CD14-positive monocyte (primary cell): ENCODE measurements around the gene NT5C. TPM values are rescaled to one million over a fixed set of nuclear protein-coding genes. Genes with fewer than 3 reads are reported as not detected.
"Not testable (repeated sequence)": the region's sequence is repeated elsewhere in the genome, so short reads cannot be mapped to it uniquely, and the experiment has no call there.

Experiments
- DNase-seq, 3 donors: peaks; one replicate each; pipeline ENCODE4 v3.0.0-alpha.2; 2011 to 2022
- H2AFZ ChIP-seq: 2 replicates; pipeline ENCODE4 v1.6.0; 2012; ENCODE audit warnings: mild to moderate bottlenecking, low read depth, low read length, inconsistent platforms; ENCODE audit not compliant: insufficient read depth, poor library complexity, severe bottlenecking
- H3K27ac ChIP-seq, 2 donors: 1 replicate in 1 of 2; 2 replicates in 1 of 2; pipeline ENCODE4 v1.5.1; 2012 to 2013; ENCODE audit warnings: low read length in 2 of 2, control low read depth in 1 of 2, inconsistent platforms in 1 of 2, low read depth in 1 of 2, mild to moderate bottlenecking in 1 of 2
- H3K27me3 ChIP-seq, 2 donors: one replicate each; pipeline versions ENCODE4 v1.6.0 to v1.6.1; 2011 to 2013; ENCODE audit warnings: low read length in 2 of 2; ENCODE audit not compliant: control insufficient read depth in 2 of 2, insufficient read depth in 2 of 2
- H3K36me3 ChIP-seq, 2 donors: replicated peaks in 1 of 2; 1 replicate in 1 of 2; 2 replicates in 1 of 2; pipeline versions ENCODE4 v1.5.1 to v1.6.1; 2012 to 2013; ENCODE audit warnings: low read length in 2 of 2, control low read depth in 1 of 2, inconsistent platforms in 1 of 2, mild to moderate bottlenecking in 1 of 2; ENCODE audit not compliant: insufficient read depth in 2 of 2, control insufficient read depth in 1 of 2
- H3K4me1 ChIP-seq, 2 donors: 1 replicate in 1 of 2; 2 replicates in 1 of 2; pipeline versions ENCODE4 v1.5.1 to v1.6.1; 2012 to 2013; ENCODE audit warnings: low read length in 2 of 2, control low read depth in 1 of 2, inconsistent platforms in 1 of 2, mild to moderate bottlenecking in 1 of 2, moderate library complexity in 1 of 2; ENCODE audit not compliant: insufficient read depth in 2 of 2, control insufficient read depth in 1 of 2
- H3K4me2 ChIP-seq: replicated peaks from 2 replicates; pipeline ENCODE3; 2012; ENCODE audit warnings: low read length, moderate library complexity, mild to moderate bottlenecking; ENCODE audit not compliant: poor library complexity, severe bottlenecking; ENCODE audit errors: extremely low read depth
- H3K4me3 ChIP-seq, 3 experiments: fragments of 200-600 bp in 1 of 3; sonication (generic) in 1 of 3; replicated peaks in 1 of 3; 1 replicate in 2 of 3; 2 replicates in 1 of 3; pipeline ENCODE4 v1.5.1; 2011 to 2013; ENCODE audit warnings: low read length in 3 of 3, mild to moderate bottlenecking in 3 of 3, control low read depth in 2 of 3, low read depth in 2 of 3, inconsistent platforms in 1 of 3, moderate library complexity in 1 of 3
- H3K79me2 ChIP-seq: 2 replicates; pipeline ENCODE4 v1.6.0; 2012; ENCODE audit warnings: mild to moderate bottlenecking, control low read depth, inconsistent platforms, low read length, moderate library complexity; ENCODE audit not compliant: insufficient read depth
- H3K9ac ChIP-seq: 2 replicates; pipeline ENCODE4 v1.6.0; 2017; ENCODE audit warnings: low read length, mild to moderate bottlenecking; ENCODE audit not compliant: insufficient read depth, poor library complexity, severe bottlenecking
- H3K9me3 ChIP-seq, 2 donors: replicated peaks in 1 of 2; 1 replicate in 1 of 2; 2 replicates in 1 of 2; pipeline versions ENCODE4 v1.5.1 to v1.6.1; 2012 to 2013; ENCODE audit warnings: low read length in 2 of 2, control low read depth in 1 of 2; ENCODE audit not compliant: control insufficient read depth in 1 of 2, insufficient read depth in 1 of 2
- H4K20me1 ChIP-seq: 2 replicates; pipeline ENCODE4 v1.6.0; 2012; ENCODE audit warnings: mild to moderate bottlenecking, low read length, control low read depth, moderate library complexity; ENCODE audit not compliant: insufficient read depth
- H3K27ac Mint-ChIP-seq, 7 donors: one replicate each; pipeline ENCODE4 v1.8.0; 2020; ENCODE audit warnings: mild to moderate bottlenecking in 7 of 7, mixed read lengths in 7 of 7, moderate library complexity in 6 of 7, inconsistent platforms in 2 of 7
- H3K27me3 Mint-ChIP-seq, 3 donors: one replicate each; pipeline ENCODE4 v1.8.0; 2021 to 2022; ENCODE audit warnings: low read depth in 3 of 3, mild to moderate bottlenecking in 3 of 3, mixed read lengths in 3 of 3, moderate library complexity in 3 of 3, inconsistent platforms in 1 of 3
- H3K36me3 Mint-ChIP-seq, 2 donors: one replicate each; pipeline ENCODE4 v1.8.0; 2020; ENCODE audit warnings: mixed read lengths in 2 of 2, inconsistent platforms in 1 of 2, mild to moderate bottlenecking in 1 of 2
- H3K4me1 Mint-ChIP-seq: one replicate; pipeline ENCODE4 v1.8.0; 2020; ENCODE audit warnings: mild to moderate bottlenecking, mixed read lengths
- H3K4me3 Mint-ChIP-seq, 2 donors: one replicate each; pipeline ENCODE4 v1.8.0; 2020; ENCODE audit warnings: mild to moderate bottlenecking in 2 of 2, mixed read lengths in 2 of 2, moderate library complexity in 1 of 2
- H3K9me3 Mint-ChIP-seq, 7 donors: one replicate each; pipeline ENCODE4 v1.8.0; 2020 to 2022; ENCODE audit warnings: mixed read lengths in 7 of 7, mild to moderate bottlenecking in 6 of 7, moderate library complexity in 6 of 7, inconsistent platforms in 2 of 7
- WGBS: methylation state at CpG from one replicate; pipeline ENCODE4 v1.1.5; 2013; ENCODE audit warnings: missing lambda C conversion rate; ENCODE audit not compliant: insufficient coverage; 5-methylcytosine and 5-hydroxymethylcytosine counted together
- intact Hi-C, 2 donors: fragments of 100-400 bp; cut with micrococcal nuclease; formaldehyde crosslinking; loops; one replicate each; pipeline versions ENCODE4 v1.15.0 to v1.15.1; 2023
- polyA plus RNA-seq, 3 donors: library from polyadenylated mRNA; depleted of rRNA in 1 of 3; unstranded in 2 of 3; stranded (reverse) in 1 of 3; fragments of 300-500 nt in 2 of 3; fragments of >200 nt in 1 of 3; fragmentation: Illumina TruSeq in 2 of 3; gene quantifications; 1 replicate in 2 of 3; 2 replicates in 1 of 3; pipeline ENCODE4 v1.2.3, GENCODE V29; 2012 to 2021
- TF ChIP-seq, protein P1 (sequence below): fragments of 200-600 bp; IDR thresholded peaks from one replicate; pipeline ENCODE4 v1.8.0; 2022; ENCODE audit warnings: antibody characterized with exemption, mild to moderate bottlenecking

NT5C gene
- polyA plus RNA-seq, 3 donors, result 27.8 to 45.6 (median 36.2) TPM

DNA sequence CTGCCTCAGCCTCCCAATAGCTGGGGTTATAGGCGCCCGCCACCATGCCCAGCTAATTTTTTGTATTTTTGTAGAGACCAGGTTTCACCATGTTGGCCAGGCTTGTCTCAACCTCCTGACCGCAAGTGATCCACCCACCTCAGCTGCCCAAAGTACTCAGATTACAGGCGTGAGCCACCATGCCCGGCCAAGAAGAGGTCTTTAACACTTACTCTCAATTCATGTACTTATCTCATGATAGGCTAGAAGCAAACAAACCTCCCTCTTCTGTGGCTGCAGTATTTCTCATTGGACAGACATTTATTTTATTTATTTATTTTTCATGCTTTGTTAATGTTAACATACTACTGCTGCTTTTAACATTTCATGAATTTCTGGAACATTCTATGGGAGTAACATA is 7.0 kb upstream of the NT5C start:
- Mint-ChIP-seq H3K4me1 (peaks cover 4% of the 10 kb centered on the region), H3K9me3 (no peaks in the 10 kb centered on the region), H3K36me3 (peaks cover 43 to 75% of the 10 kb centered on the region in 2 donors), H3K27me3 (no peaks in the 10 kb centered on the region), H3K27ac (peak overlapping the region in 4 of 7 donors; percentile 42 to 68 (median 56)), H3K4me3 (no peak overlapping the region)
- TF ChIP-seq, protein P1, sequence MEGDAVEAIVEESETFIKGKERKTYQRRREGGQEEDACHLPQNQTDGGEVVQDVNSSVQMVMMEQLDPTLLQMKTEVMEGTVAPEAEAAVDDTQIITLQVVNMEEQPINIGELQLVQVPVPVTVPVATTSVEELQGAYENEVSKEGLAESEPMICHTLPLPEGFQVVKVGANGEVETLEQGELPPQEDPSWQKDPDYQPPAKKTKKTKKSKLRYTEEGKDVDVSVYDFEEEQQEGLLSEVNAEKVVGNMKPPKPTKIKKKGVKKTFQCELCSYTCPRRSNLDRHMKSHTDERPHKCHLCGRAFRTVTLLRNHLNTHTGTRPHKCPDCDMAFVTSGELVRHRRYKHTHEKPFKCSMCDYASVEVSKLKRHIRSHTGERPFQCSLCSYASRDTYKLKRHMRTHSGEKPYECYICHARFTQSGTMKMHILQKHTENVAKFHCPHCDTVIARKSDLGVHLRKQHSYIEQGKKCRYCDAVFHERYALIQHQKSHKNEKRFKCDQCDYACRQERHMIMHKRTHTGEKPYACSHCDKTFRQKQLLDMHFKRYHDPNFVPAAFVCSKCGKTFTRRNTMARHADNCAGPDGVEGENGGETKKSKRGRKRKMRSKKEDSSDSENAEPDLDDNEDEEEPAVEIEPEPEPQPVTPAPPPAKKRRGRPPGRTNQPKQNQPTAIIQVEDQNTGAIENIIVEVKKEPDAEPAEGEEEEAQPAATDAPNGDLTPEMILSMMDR, result no peak
- Histone ChIP-seq H3K27me3 (no peaks in the 10 kb centered on the region), H3K27ac (no peak overlapping the region), H2AFZ (no peak overlapping the region), H4K20me1 (no peaks in the 10 kb centered on the region), H3K79me2 (peaks cover 12% of the 10 kb centered on the region), H3K36me3 (peaks cover 53 to 85% of the 10 kb centered on the region in 2 donors), H3K4me1 (no peaks in the 10 kb centered on the region), H3K4me3 (no peak overlapping the region), H3K9me3 (no peaks in the 10 kb centered on the region), H3K9ac (no peak overlapping the region), H3K4me2 (no peak overlapping the region)
- intact Hi-C loops, result no loop called here
- DNase-seq, result no peak
- WGBS, result 94% methylated on average over 3 of the region's 5 CpGs

DNA sequence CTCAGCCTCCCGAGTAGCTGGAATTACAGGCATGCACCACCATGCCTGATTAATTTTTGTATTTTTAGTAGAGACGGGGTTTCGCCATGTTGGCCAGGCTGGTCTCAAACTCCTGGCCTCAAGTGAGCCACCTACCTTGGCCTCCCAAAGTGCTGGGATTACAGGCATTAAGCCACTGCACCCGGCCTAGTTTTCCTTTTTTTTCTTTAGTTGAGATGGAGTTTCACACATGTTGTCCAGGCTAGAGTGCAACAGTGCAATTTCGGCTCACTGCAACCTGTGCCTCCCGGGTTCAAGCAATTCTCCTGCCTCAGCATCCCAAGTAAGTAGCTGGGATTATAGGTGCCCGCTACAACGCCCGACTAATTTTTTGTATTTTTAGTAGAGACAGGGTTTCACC is 6.2 kb upstream of the NT5C start:
- DNase-seq, H3K27ac Mint-ChIP-seq, H4K20me1 ChIP-seq, H3K27me3 Mint-ChIP-seq, H3K4me3 Mint-ChIP-seq, H3K9me3 Mint-ChIP-seq, H3K4me2 ChIP-seq, H3K9me3 ChIP-seq, H3K4me3 ChIP-seq, H3K79me2 ChIP-seq, H2AFZ ChIP-seq, H3K27ac ChIP-seq, H3K9ac ChIP-seq, H3K4me1 ChIP-seq, intact Hi-C loops, H3K27me3 ChIP-seq, H3K4me1 Mint-ChIP-seq: not testable (repeated sequence)
- 98% methylated on average over 6 of the region's 9 CpGs for WGBS
- peaks cover 38 to 68% of the 10 kb centered on the region in 2 donors for H3K36me3 Mint-ChIP-seq
- H3K36me3 ChIP-seq, result peaks cover 47 to 78% of the 10 kb centered on the region in 2 donors
